Amniotic stem cell (primary cell): ENCODE results near the gene TP53BP2.
"Not testable (repeated sequence)": the region's sequence is repeated elsewhere in the genome, so short reads cannot be mapped to it uniquely, and the experiment has no call there.

Experiments
- DNase-seq: peaks from one replicate; lab custom pipeline; 2025; lab: John Stamatoyannopoulos, UW

The TP53BP2 gene

GRCh38 chr1:223845810-223846682, at the start of gene TP53BP2:
Gene TP53BP2 (minus strand): TSS chr1:223845947. CDS start chr1:223845680, 267 bp downstream.
- DNase-seq = peak; percentile 88

GRCh38 chr1:223890494-223890893, 44.7 kb upstream of the TP53BP2 start:
- not testable (repeated sequence) for DNase-seq

- not testable (repeated sequence) for DNase-seq
These were observed 43.6 kb upstream of the TP53BP2 start for GRCh38 chr1:223889319-223889718.

- DNase-seq = peak; percentile 94
These were observed 42.1 kb upstream of the TP53BP2 start for GRCh38 chr1:223887747-223888418.

- DNase-seq = no peak
These were observed 40.8 kb upstream of the TP53BP2 start for GRCh38 chr1:223886516-223886921.

- DNase-seq = no peak
These were observed 39.9 kb upstream of the TP53BP2 start for GRCh38 chr1:223885614-223886013.

- DNase-seq = no peak
These were observed 33.0 kb upstream of the TP53BP2 start for GRCh38 chr1:223878598-223879325.

- no peak for DNase-seq
These were observed 32.1 kb upstream of the TP53BP2 start for GRCh38 chr1:223877804-223878203.

- no peak for DNase-seq
These were observed 30.8 kb upstream of the TP53BP2 start for GRCh38 chr1:223876590-223876989.

- no peak for DNase-seq
These were observed 27.3 kb upstream of the TP53BP2 start for GRCh38 chr1:223873044-223873443.

GRCh38 chr1:223872308-223872901, 26.7 kb upstream of the TP53BP2 start:
- DNase-seq = no peak

GRCh38 chr1:223870617-223871574, 25.1 kb upstream of the TP53BP2 start:
- no peak for DNase-seq

GRCh38 chr1:223864599-223865368, 19.0 kb upstream of the TP53BP2 start:
- DNase-seq = not testable (repeated sequence)

GRCh38 chr1:223864084-223864483, 18.3 kb upstream of the TP53BP2 start:
- no peak for DNase-seq

- no peak for DNase-seq
These were observed 16.2 kb upstream of the TP53BP2 start for GRCh38 chr1:223861904-223862303.

- DNase-seq = no peak
These were observed 14.4 kb upstream of the TP53BP2 start for GRCh38 chr1:223860051-223860622.

GRCh38 chr1:223859058-223859457, 13.3 kb upstream of the TP53BP2 start:
- DNase-seq = no peak

GRCh38 chr1:223856386-223856785, 10.6 kb upstream of the TP53BP2 start:
- DNase-seq = no peak

- DNase-seq = no peak
These were observed 8.0 kb upstream of the TP53BP2 start for GRCh38 chr1:223853748-223854147.

- DNase-seq = no peak
These were observed 7.5 kb upstream of the TP53BP2 start for GRCh38 chr1:223853275-223853674.
